H9 (cell line): ENCODE measurements around the gene MRPL28. TPM values are rescaled to one million over a fixed set of nuclear protein-coding genes. Genes with fewer than 3 reads are reported as not detected.

Source experiments
- DNase-seq: peaks from one replicate; pipeline ENCODE4 v3.0.0-alpha.2; 2017
- H2AFZ ChIP-seq: one replicate; pipeline ENCODE4 v1.6.1; 2013; ENCODE audit warnings: mild to moderate bottlenecking, low read length, control low read depth, moderate library complexity
- H2AK5ac ChIP-seq: 2 replicates; pipeline ENCODE4 v1.6.1; 2013; ENCODE audit warnings: low read length, control low read depth, mixed read lengths; ENCODE audit not compliant: insufficient read length
- H2BK120ac ChIP-seq: one replicate; pipeline ENCODE4 v1.6.1; 2013; ENCODE audit warnings: low read depth, mild to moderate bottlenecking, low read length, control low read depth, inconsistent platforms; ENCODE audit not compliant: poor library complexity, severe bottlenecking
- H2BK12ac ChIP-seq: 2 replicates; pipeline ENCODE4 v1.6.1; 2013; ENCODE audit warnings: low read length, control low read depth, mixed read lengths, low read depth; ENCODE audit not compliant: insufficient read length
- H2BK15ac ChIP-seq: 2 replicates; pipeline ENCODE4 v1.6.1; 2013; ENCODE audit warnings: low read depth, low read length, control low read depth
- H2BK20ac ChIP-seq: one replicate; pipeline ENCODE4 v1.6.1; 2013; ENCODE audit warnings: low read depth, mild to moderate bottlenecking, low read length, control low read depth, inconsistent platforms; ENCODE audit not compliant: poor library complexity, severe bottlenecking
- H2BK5ac ChIP-seq: 2 replicates; pipeline ENCODE4 v1.6.1; 2013; ENCODE audit warnings: low read length, control low read depth, mixed read lengths; ENCODE audit not compliant: insufficient read length
- H3K14ac ChIP-seq: 2 replicates; pipeline ENCODE4 v1.6.1; 2013; ENCODE audit warnings: low read length, control low read depth; ENCODE audit not compliant: insufficient read depth
- H3K18ac ChIP-seq: 2 replicates; pipeline ENCODE4 v1.6.1; 2013; ENCODE audit warnings: low read depth, mild to moderate bottlenecking, mixed read lengths, low read length, control low read depth; ENCODE audit not compliant: insufficient read length
- H3K23ac ChIP-seq: 2 replicates; pipeline ENCODE4 v1.6.1; 2013; ENCODE audit warnings: low read length, control low read depth, mixed read lengths, low read depth; ENCODE audit not compliant: insufficient read length
- H3K23me2 ChIP-seq: 2 replicates; pipeline ENCODE4 v1.6.1; 2013; ENCODE audit warnings: low read depth, mild to moderate bottlenecking, mixed read lengths, low read length, control low read depth; ENCODE audit not compliant: insufficient read length, poor library complexity, severe bottlenecking
- H3K27ac ChIP-seq: 2 replicates; pipeline ENCODE4 v1.5.1; 2013; ENCODE audit warnings: low read length, control low read depth, mixed read lengths, low read depth; ENCODE audit not compliant: insufficient read length
- H3K27me3 ChIP-seq: 2 replicates; pipeline ENCODE4 v1.6.1; 2013; ENCODE audit warnings: low read length, control low read depth, inconsistent platforms; ENCODE audit not compliant: insufficient read depth
- H3K4ac ChIP-seq: 2 replicates; pipeline ENCODE4 v1.6.1; 2013; ENCODE audit warnings: low read depth, mild to moderate bottlenecking, control low read depth, inconsistent platforms, low read length, moderate library complexity
- H3K4me1 ChIP-seq: 2 replicates; pipeline ENCODE4 v1.6.1; 2013; ENCODE audit warnings: low read length, control low read depth, inconsistent platforms; ENCODE audit not compliant: insufficient read depth
- H3K4me2 ChIP-seq: 2 replicates; pipeline ENCODE4 v1.6.1; 2013; ENCODE audit warnings: low read length, control low read depth, mixed read lengths; ENCODE audit not compliant: insufficient read length, insufficient read depth
- H3K56ac ChIP-seq: 2 replicates; pipeline ENCODE4 v1.6.1; 2013; ENCODE audit warnings: low read depth, mild to moderate bottlenecking, mixed read lengths, low read length, control low read depth; ENCODE audit not compliant: insufficient read length
- H3K79me1 ChIP-seq: 2 replicates; pipeline ENCODE4 v1.6.1; 2013; ENCODE audit warnings: low read depth, mild to moderate bottlenecking, moderate library complexity, low read length, control low read depth, inconsistent platforms; ENCODE audit not compliant: insufficient read depth, poor library complexity, severe bottlenecking
- H3K79me2 ChIP-seq: 2 replicates; pipeline ENCODE4 v1.6.1; 2013; ENCODE audit warnings: low read length, control low read depth, inconsistent platforms; ENCODE audit not compliant: insufficient read depth
- H3K9ac ChIP-seq: 2 replicates; pipeline ENCODE4 v1.6.1; 2013; ENCODE audit warnings: low read length, control low read depth, mixed read lengths; ENCODE audit not compliant: insufficient read length; ENCODE audit errors: extremely low read depth
- H3K9me3 ChIP-seq: one replicate; pipeline ENCODE4 v1.6.1; 2013; ENCODE audit warnings: low read depth, low read length, inconsistent platforms; ENCODE audit not compliant: control insufficient read depth
- H3T11ph ChIP-seq: one replicate; pipeline ENCODE4 v1.6.1; 2013; ENCODE audit warnings: mild to moderate bottlenecking, low read length, control low read depth, inconsistent platforms
- H4K20me1 ChIP-seq: one replicate; pipeline ENCODE4 v1.6.1; 2013; ENCODE audit not compliant: control insufficient read depth, insufficient read length, insufficient read depth
- H4K5ac ChIP-seq: 2 replicates; pipeline ENCODE4 v1.6.1; 2013; ENCODE audit warnings: low read depth, mild to moderate bottlenecking, mixed read lengths, low read length, control low read depth; ENCODE audit not compliant: insufficient read length
- H4K8ac ChIP-seq: replicated peaks from 2 replicates; pipeline ENCODE4 v1.6.1; 2013; ENCODE audit warnings: low read length, control low read depth, mixed read lengths, low read depth; ENCODE audit not compliant: insufficient read length
- H4K91ac ChIP-seq: 2 replicates; pipeline ENCODE4 v1.6.1; 2013; ENCODE audit warnings: low read depth, mild to moderate bottlenecking, moderate library complexity, mixed read lengths, low read length, control low read depth; ENCODE audit not compliant: insufficient read length
- H3K27ac Mint-ChIP-seq, 3 experiments: 2 replicates in 2 of 3; 3 replicates in 1 of 3; pipeline ENCODE4 v1.8.0; 2020 to 2021; ENCODE audit warnings: mixed read lengths in 3 of 3, mild to moderate bottlenecking in 1 of 3, moderate library complexity in 1 of 3
- H3K27me3 Mint-ChIP-seq: 2 replicates; pipeline ENCODE4 v1.8.0; 2021; ENCODE audit warnings: low read depth, mild to moderate bottlenecking, moderate library complexity, mixed read lengths
- H3K36me3 Mint-ChIP-seq, 3 experiments: 2 replicates in 2 of 3; 3 replicates in 1 of 3; pipeline ENCODE4 v1.8.0; 2020 to 2021; ENCODE audit warnings: low read depth in 3 of 3, mixed read lengths in 3 of 3; ENCODE audit not compliant: insufficient read depth in 1 of 3
- H3K4me1 Mint-ChIP-seq, 2 experiments: 2 replicates each; pipeline ENCODE4 v1.8.0; 2020; ENCODE audit warnings: mixed read lengths in 2 of 2
- H3K4me3 Mint-ChIP-seq, 2 experiments: 2 replicates in 1 of 2; 3 replicates in 1 of 2; pipeline ENCODE4 v1.8.0; 2020 to 2021; ENCODE audit warnings: mild to moderate bottlenecking in 2 of 2, mixed read lengths in 2 of 2, moderate library complexity in 1 of 2
- H3K9me3 Mint-ChIP-seq, 2 experiments: 2 replicates in 1 of 2; 3 replicates in 1 of 2; pipeline ENCODE4 v1.8.0; 2020; ENCODE audit warnings: mild to moderate bottlenecking in 2 of 2, mixed read lengths in 2 of 2, moderate library complexity in 1 of 2
- CTCF ChIP-seq: fragments of 200-600 bp; sonication (generic); conservative IDR thresholded peaks from 3 replicates; pipeline ENCODE4 v1.8.0; 2021; ENCODE audit warnings: antibody characterized with exemption, mild to moderate bottlenecking
- WGBS: extraction: QIAGEN DNeasy Blood & Tissue Kit; methylation state at CpG from one replicate; pipeline ENCODE4 v1.1.7; 2013; ENCODE audit warnings: missing lambda C conversion rate, low lambda C conversion rate, mixed read lengths; ENCODE audit not compliant: insufficient read length; ENCODE audit errors: extremely low coverage; 5-methylcytosine and 5-hydroxymethylcytosine counted together
- total RNA-seq: library from RNA; stranded (reverse); gene quantifications from 2 replicates; pipeline ENCODE4 v1.2.1, GENCODE V29; 2021

Gene MRPL28
- total RNA-seq, 1 experiment from 2014 or later = 154 TPM

GRCh38 chr16:353404-354290 is 16.7 kb downstream of the MRPL28 start:
- no peak for TF ChIP-seq CTCF
- peaks cover 4% of the 10 kb centered on the region for H3K23me2 ChIP-seq
- no peak overlapping the region for H4K5ac ChIP-seq
- no peak overlapping the region for H3K23ac ChIP-seq
- no peak overlapping the region for H2BK5ac ChIP-seq
- H3K27me3 Mint-ChIP-seq = no peaks in the 10 kb centered on the region
- H3K14ac ChIP-seq = no peak overlapping the region
- H4K20me1 ChIP-seq = no peaks in the 10 kb centered on the region
- no peak overlapping the region for H2AFZ ChIP-seq
- H3K9ac ChIP-seq = no peak overlapping the region
- no peak overlapping the region for H2BK12ac ChIP-seq
- H2BK120ac ChIP-seq = no peak overlapping the region
- H3K79me2 ChIP-seq = peaks cover 9% of the 10 kb centered on the region; the same call in 1 of the 2 replicates
- H3K4me3 Mint-ChIP-seq = peak overlapping the region; percentile 15 to 63; a peak in 2 of 5 replicates
- no peak overlapping the region for H3K27ac Mint-ChIP-seq
- DNase-seq = no peak
- H3K4me2 ChIP-seq = peak overlapping the region; percentile 14
- no peak overlapping the region for H2BK15ac ChIP-seq
- no peak overlapping the region for H3K4ac ChIP-seq
- H2BK20ac ChIP-seq = no peak overlapping the region
- no CpG with 5 or more reads among the region's 25 CpGs for WGBS
- no peaks in the 10 kb centered on the region for H3K9me3 ChIP-seq
- H3K27me3 ChIP-seq = no peaks in the 10 kb centered on the region
- H3T11ph ChIP-seq = no peak overlapping the region
- H3K4me1 ChIP-seq = no peaks in the 10 kb centered on the region
- no peak overlapping the region for H3K18ac ChIP-seq
- H3K4me1 Mint-ChIP-seq = peaks cover 0 to 6% of the 10 kb centered on the region in 2 experiments; a peak in 2 of 4 replicates
- no peaks in the 10 kb centered on the region for H3K9me3 Mint-ChIP-seq
- H2AK5ac ChIP-seq = no peak overlapping the region
- no peak overlapping the region for H4K8ac ChIP-seq
- no peak overlapping the region for H4K91ac ChIP-seq
- H3K56ac ChIP-seq = no peak overlapping the region
- H3K36me3 Mint-ChIP-seq = peaks cover 0 to 20% (median 7%) of the 10 kb centered on the region in 3 experiments; a peak in 4 of 7 replicates
- H3K27ac ChIP-seq = no peak overlapping the region
- no peaks in the 10 kb centered on the region for H3K79me1 ChIP-seq
